GM19468 (cell line): ENCODE data around the gene PTEN.
"Not testable (repeated sequence)": the region's sequence is repeated elsewhere in the genome, so short reads cannot be mapped to it uniquely, and the experiment has no call there.

ENCODE experiments used
- ATAC-seq: cut with Tn5 transposase; IDR thresholded peaks from one replicate; pipeline ENCODE4 v1.9.1; 2021; ENCODE audit warnings: mild to moderate bottlenecking, moderate library complexity, moderate number of reproducible peaks; ENCODE audit not compliant: unreplicated experiment; ENCODE audit errors: extremely low read depth

The PTEN gene

GRCh38 chr10:87844837-87845623 is 18.4 kb upstream of the PTEN start:
- ATAC-seq, result no peak

- ATAC-seq, result no peak
Measured at GRCh38 chr10:87845624-87845998, 17.8 kb upstream of the PTEN start.

GRCh38 chr10:87846023-87846422 is 17.4 kb upstream of the PTEN start:
- no peak for ATAC-seq

GRCh38 chr10:87846711-87847110 is 16.7 kb upstream of the PTEN start:
- not testable (repeated sequence) for ATAC-seq

GRCh38 chr10:87847550-87847949 is 15.9 kb upstream of the PTEN start:
- no peak for ATAC-seq

- no peak for ATAC-seq
Measured at GRCh38 chr10:87849001-87849400, 14.4 kb upstream of the PTEN start.

- no peak for ATAC-seq
Measured at GRCh38 chr10:87850742-87851205, 12.7 kb upstream of the PTEN start.

GRCh38 chr10:87852089-87852488 is 11.3 kb upstream of the PTEN start:
- ATAC-seq, result no peak

GRCh38 chr10:87855247-87855646 is 8.2 kb upstream of the PTEN start:
- not testable (repeated sequence) for ATAC-seq

GRCh38 chr10:87855665-87856064 is 7.8 kb upstream of the PTEN start:
- not testable (repeated sequence) for ATAC-seq

- no peak for ATAC-seq
Measured at GRCh38 chr10:87860156-87860795, 3.1 kb upstream of the PTEN start.

GRCh38 chr10:87860816-87861403 is 2.5 kb upstream of the PTEN start:
- no peak for ATAC-seq

- no peak for ATAC-seq
Measured at GRCh38 chr10:87861566-87861952, 1.9 kb upstream of the PTEN start.

- peak; percentile 21 for ATAC-seq
Measured at GRCh38 chr10:87861953-87862678, 1.3 kb upstream of the PTEN start.

- no peak for ATAC-seq
Measured at GRCh38 chr10:87862679-87863052, 759 bp upstream of the PTEN start.

- ATAC-seq, result not testable (repeated sequence)
Measured at GRCh38 chr10:87863951-87864495, 598 bp downstream of the PTEN start.

- no peak for ATAC-seq
Measured at GRCh38 chr10:87864496-87865059, 1.2 kb downstream of the PTEN start.

GRCh38 chr10:87865241-87865881 is 1.9 kb downstream of the PTEN start:
- ATAC-seq, result no peak

GRCh38 chr10:87866412-87866974 is 3.1 kb downstream of the PTEN start:
- ATAC-seq, result no peak
